Smooth muscle cell (in vitro differentiated cells): Measurements from ENCODE around the gene SEMA5A. TPM values are rescaled to one million over a fixed set of nuclear protein-coding genes. Genes with fewer than 3 reads are reported as not detected.

ENCODE experiments used
- DNase-seq: peaks from one replicate; lab custom pipeline; 2025; ENCODE audit not compliant: unreplicated experiment; lab: John Stamatoyannopoulos, UW
- H2AFZ ChIP-seq: fragments of 200-600 bp; sonication (generic); 2 replicates; pipeline ENCODE4 v1.6.0; 2016; ENCODE audit warnings: antibody characterized with exemption, low read depth, mild to moderate bottlenecking
- H3F3A ChIP-seq: fragments of 200-600 bp; sonication (generic); 2 replicates; pipeline ENCODE4 v1.6.0; 2017; ENCODE audit warnings: antibody characterized with exemption, low read depth
- H3K27ac ChIP-seq: fragments of 200-600 bp; sonication (generic); 2 replicates; pipeline ENCODE4 v1.5.1; 2016; ENCODE audit warnings: low read depth, mild to moderate bottlenecking
- H3K27me3 ChIP-seq: fragments of 200-600 bp; sonication (generic); 2 replicates; pipeline ENCODE4 v1.6.1; 2016; ENCODE audit warnings: low read depth, mild to moderate bottlenecking
- H3K36me3 ChIP-seq: fragments of 200-600 bp; sonication (generic); 2 replicates; pipeline ENCODE4 v1.5.1; 2016; ENCODE audit warnings: low read depth
- H3K4me1 ChIP-seq: fragments of 200-600 bp; sonication (generic); 2 replicates; pipeline ENCODE4 v1.5.1; 2016; ENCODE audit warnings: low read depth
- H3K4me2 ChIP-seq: fragments of 200-600 bp; sonication (generic); 2 replicates; pipeline ENCODE4 v1.6.0; 2016; ENCODE audit warnings: mild to moderate bottlenecking
- H3K4me3 ChIP-seq: fragments of 200-600 bp; sonication (generic); 2 replicates; pipeline ENCODE4 v1.5.1; 2016; ENCODE audit warnings: mild to moderate bottlenecking
- H3K79me2 ChIP-seq: fragments of 200-600 bp; sonication (generic); 2 replicates; pipeline ENCODE4 v1.6.0; 2016; ENCODE audit warnings: low read depth, mild to moderate bottlenecking
- H3K9ac ChIP-seq: fragments of 200-600 bp; sonication (generic); 2 replicates; pipeline ENCODE4 v1.6.0; 2016; ENCODE audit warnings: low read depth
- H3K9me3 ChIP-seq: fragments of 200-600 bp; sonication (generic); replicated peaks from 2 replicates; pipeline ENCODE4 v1.5.1; 2016; ENCODE audit warnings: low read depth
- H4K20me1 ChIP-seq: fragments of 200-600 bp; sonication (generic); 2 replicates; pipeline ENCODE4 v1.6.0; 2016; ENCODE audit warnings: low read depth
- CTCF ChIP-seq: fragments of 200-600 bp; sonication (generic); IDR thresholded peaks from 2 replicates; pipeline ENCODE4 v1.5.1; 2017; ENCODE audit warnings: borderline replicate concordance, mild to moderate bottlenecking, antibody characterized with exemption; ENCODE audit not compliant: insufficient read depth, poor library complexity, severe bottlenecking
- WGBS: methylation state at CpG from one replicate; pipeline ENCODE4 v1.1.7; 2016; ENCODE audit warnings: low lambda C conversion rate; 5-methylcytosine and 5-hydroxymethylcytosine counted together
- polyA plus RNA-seq: library from polyadenylated mRNA; unstranded; fragments of >200 nt; fragmentation: Nextera tagmentation; extraction: Ambion mirVana; gene quantifications from 2 replicates; pipeline ENCODE4 v1.2.1, GENCODE V29; 2016
- total RNA-seq: library from RNA; depleted of rRNA; stranded (reverse); fragments of >200 nt; gene quantifications from 2 replicates; pipeline ENCODE4 v1.2.3, GENCODE V29; 2014

The SEMA5A gene
- total and polyA plus RNA-seq, 2 experiments from 2014 or later = 21.6 to 65.1 TPM

DNA sequence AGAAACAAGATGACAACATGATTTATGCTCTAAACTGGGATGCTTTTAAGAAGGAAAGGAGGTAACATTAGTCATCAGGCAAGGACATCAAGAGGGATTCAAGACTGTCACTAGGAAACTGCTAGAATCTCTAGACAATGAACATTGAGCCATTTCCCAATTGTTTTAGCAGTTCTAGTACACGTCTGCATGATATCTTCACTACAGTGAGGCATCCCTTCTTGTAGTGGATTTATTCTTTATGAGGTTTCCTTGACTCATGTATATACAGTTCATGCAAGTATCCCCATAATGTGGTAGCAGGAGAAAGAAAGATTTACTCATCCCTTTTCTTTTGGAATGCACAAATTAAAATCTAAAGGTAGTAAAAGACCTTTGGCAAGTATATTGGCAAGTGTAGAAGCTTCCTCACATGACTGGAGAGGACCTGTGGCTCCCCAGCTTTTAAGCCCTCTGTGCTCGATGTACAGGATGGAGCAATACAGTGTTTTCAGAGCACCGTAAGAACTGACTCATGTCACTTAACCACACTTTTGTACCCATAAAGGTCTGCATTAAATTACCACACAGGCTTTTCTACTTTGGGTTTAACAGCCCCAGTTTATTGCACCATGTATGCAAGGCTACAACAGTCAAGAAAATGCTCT is 335.9 kb downstream of the SEMA5A start:
- H2AFZ ChIP-seq = no peak overlapping the region
- no peaks in the 10 kb centered on the region for H3K9me3 ChIP-seq
- H4K20me1 ChIP-seq = no peaks in the 10 kb centered on the region
- peaks cover 5% of the 10 kb centered on the region for H3F3A ChIP-seq
- no peaks in the 10 kb centered on the region for H3K4me1 ChIP-seq
- 41% methylated on average over 3 of the region's 3 CpGs for WGBS
- H3K4me3 ChIP-seq = no peak overlapping the region
- no peaks in the 10 kb centered on the region for H3K79me2 ChIP-seq
- no peak overlapping the region for H3K9ac ChIP-seq
- TF ChIP-seq CTCF = no peak
- no peak for DNase-seq
- no peaks in the 10 kb centered on the region for H3K27me3 ChIP-seq
- H3K27ac ChIP-seq = peak overlapping the region; percentile 12
- H3K4me2 ChIP-seq = no peak overlapping the region
- H3K36me3 ChIP-seq = no peaks in the 10 kb centered on the region

DNA sequence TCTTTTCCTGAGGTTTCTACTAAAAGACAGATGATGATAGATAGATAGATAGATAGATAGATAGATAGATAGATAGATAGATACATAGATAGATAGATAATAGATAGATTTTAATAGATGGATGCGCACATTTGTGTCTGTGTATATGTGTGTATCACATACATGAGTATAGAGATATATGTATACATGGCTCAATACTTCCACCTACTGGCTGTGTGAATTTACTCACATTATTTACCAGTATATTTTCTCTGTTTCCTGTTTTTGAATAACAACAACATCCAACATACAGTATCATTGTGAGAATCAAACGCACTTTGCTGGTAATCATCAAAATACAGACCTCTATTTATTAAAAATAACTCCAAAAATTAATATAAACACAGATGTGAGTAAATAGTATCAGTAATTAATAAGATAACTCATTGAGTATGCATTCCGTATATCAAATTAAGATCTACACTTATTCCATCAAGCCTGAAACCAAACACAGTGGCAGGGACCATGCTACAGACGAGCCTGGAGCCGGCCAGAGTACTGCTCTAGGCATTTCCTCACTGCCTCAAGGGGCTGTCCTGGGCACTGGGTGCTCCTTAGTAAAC is 338.0 kb downstream of the SEMA5A start:
- H3K4me1 ChIP-seq = no peaks in the 10 kb centered on the region
- H3K9ac ChIP-seq = no peak overlapping the region
- DNase-seq = no peak
- no peaks in the 10 kb centered on the region for H3K79me2 ChIP-seq
- WGBS = 63% methylated on average over 5 of the region's 5 CpGs
- no peaks in the 10 kb centered on the region for H3K9me3 ChIP-seq
- H3K4me3 ChIP-seq = no peak overlapping the region
- H3K27me3 ChIP-seq = no peaks in the 10 kb centered on the region
- no peaks in the 10 kb centered on the region for H3K36me3 ChIP-seq
- peak; percentile 54 for TF ChIP-seq CTCF
- H3K4me2 ChIP-seq = no peak overlapping the region
- H4K20me1 ChIP-seq = no peaks in the 10 kb centered on the region
- H3K27ac ChIP-seq = no peak overlapping the region
- H3F3A ChIP-seq = peaks cover 5% of the 10 kb centered on the region
- H2AFZ ChIP-seq = no peak overlapping the region

- no peaks in the 10 kb centered on the region for H3K36me3 ChIP-seq
- H2AFZ ChIP-seq = no peak overlapping the region
- H3K4me3 ChIP-seq = no peak overlapping the region
- no peaks in the 10 kb centered on the region for H3K4me1 ChIP-seq
- no peaks in the 10 kb centered on the region for H3K79me2 ChIP-seq
- H3F3A ChIP-seq = no peaks in the 10 kb centered on the region
- TF ChIP-seq CTCF = no peak
- no peaks in the 10 kb centered on the region for H3K27me3 ChIP-seq
- no peak overlapping the region for H3K27ac ChIP-seq
- no peak for DNase-seq
- no peaks in the 10 kb centered on the region for H3K9me3 ChIP-seq
- no peak overlapping the region for H3K4me2 ChIP-seq
- WGBS = 97% methylated on average over 2 of the region's 2 CpGs
- no peak overlapping the region for H3K9ac ChIP-seq
- H4K20me1 ChIP-seq = peaks cover 6% of the 10 kb centered on the region
These were observed 343.2 kb downstream of the SEMA5A start for GRCh38 chr5:9202636-9203035.

GRCh38 chr5:9201761-9202160 is 344.1 kb downstream of the SEMA5A start:
- Histone ChIP-seq H3F3A (no peaks in the 10 kb centered on the region), H4K20me1 (peaks cover 6% of the 10 kb centered on the region), H3K27ac (no peak overlapping the region), H3K9me3 (no peaks in the 10 kb centered on the region), H3K9ac (no peak overlapping the region), H3K4me1 (no peaks in the 10 kb centered on the region), H3K4me2 (no peak overlapping the region), H2AFZ (no peak overlapping the region), H3K27me3 (no peaks in the 10 kb centered on the region), H3K4me3 (no peak overlapping the region), H3K36me3 (no peaks in the 10 kb centered on the region), H3K79me2 (no peaks in the 10 kb centered on the region)
- WGBS = 88% methylated on average over 6 of the region's 6 CpGs
- no peak for DNase-seq
- no peak for TF ChIP-seq CTCF
